NCI-H69 (cell line): ENCODE data around the gene PLXNB1.

Experiments used
- DNase-seq: peaks from one replicate; lab custom pipeline; 2025; lab: John Stamatoyannopoulos, UW

Gene PLXNB1

DNA sequence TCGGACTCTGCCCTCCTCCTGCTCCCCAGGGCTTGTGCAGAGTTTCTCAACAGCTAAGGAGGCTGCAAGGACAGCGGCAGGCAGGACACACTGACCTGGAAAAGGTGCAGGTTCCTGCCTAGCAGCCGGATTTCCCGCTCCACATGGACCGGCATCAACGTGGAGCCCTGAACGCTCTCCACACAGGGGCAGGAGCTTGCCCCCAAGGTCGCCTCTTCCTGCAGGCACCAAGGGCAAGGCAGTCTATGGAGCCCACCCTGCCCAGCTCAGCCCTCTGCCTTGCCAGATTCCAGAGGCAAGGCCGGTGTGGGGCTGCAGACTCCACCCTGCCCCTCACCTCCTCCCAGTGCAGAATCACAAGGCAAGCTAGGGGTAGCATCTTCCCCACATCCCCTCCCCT lies 10.7 kb downstream of the PLXNB1 start:
- DNase-seq = no peak

DNA sequence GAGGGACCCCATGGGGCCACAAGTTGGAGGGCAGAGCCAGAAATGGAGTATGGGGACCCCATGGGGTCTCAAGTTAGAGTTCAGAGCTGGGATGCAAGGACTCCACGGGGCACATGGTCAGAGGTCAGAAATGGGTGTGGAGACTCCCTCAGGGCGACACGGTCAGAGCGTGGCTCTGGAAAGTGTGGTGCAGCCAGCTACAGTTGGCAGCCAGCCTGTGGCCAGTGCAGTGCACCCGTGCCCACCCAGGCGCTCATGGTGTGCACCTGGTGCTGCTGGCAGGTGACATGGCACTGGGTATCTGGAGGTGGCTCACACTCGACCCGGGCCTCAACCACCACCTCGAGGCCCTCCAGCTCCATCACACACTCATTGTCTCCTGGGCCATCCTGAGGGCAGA lies 11.2 kb downstream of the PLXNB1 start:
- no peak for DNase-seq

- DNase-seq = no peak
These were observed 11.7 kb downstream of the PLXNB1 start for GRCh38 chr3:48418140-48418539.

DNA sequence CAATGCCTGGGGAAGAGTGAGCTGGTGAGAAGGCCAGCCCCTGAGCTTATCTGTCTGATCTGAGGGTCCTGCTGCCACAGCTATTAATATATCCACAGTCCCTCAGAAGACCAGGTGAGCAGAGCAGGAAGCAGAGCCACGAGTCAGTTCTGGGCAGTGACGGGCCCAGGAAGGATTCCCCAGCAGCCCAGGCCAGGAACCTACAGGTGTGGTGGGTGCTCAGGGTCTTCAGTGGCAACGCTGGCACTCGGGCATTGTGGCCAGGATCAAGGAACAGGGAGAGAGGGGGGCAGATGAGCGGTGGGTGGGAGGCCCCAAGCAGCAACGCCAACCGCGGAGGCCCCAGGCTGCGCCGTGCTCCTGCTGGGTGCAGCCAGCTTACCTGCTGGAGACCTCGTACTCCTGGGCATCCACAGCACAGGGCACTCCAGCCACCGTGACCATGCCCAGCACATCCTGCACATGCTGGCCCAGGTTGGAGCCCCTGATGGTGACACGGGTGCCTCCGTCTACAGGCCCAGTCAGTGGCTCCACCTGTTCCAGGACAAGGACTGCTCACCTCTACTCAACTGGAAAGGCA lies 12.3 kb downstream of the PLXNB1 start:
- no peak for DNase-seq

GRCh38 chr3:48416546-48416945 lies 13.3 kb downstream of the PLXNB1 start:
- no peak for DNase-seq

GRCh38 chr3:48416091-48416505 lies 13.8 kb downstream of the PLXNB1 start:
- DNase-seq = no peak

DNA sequence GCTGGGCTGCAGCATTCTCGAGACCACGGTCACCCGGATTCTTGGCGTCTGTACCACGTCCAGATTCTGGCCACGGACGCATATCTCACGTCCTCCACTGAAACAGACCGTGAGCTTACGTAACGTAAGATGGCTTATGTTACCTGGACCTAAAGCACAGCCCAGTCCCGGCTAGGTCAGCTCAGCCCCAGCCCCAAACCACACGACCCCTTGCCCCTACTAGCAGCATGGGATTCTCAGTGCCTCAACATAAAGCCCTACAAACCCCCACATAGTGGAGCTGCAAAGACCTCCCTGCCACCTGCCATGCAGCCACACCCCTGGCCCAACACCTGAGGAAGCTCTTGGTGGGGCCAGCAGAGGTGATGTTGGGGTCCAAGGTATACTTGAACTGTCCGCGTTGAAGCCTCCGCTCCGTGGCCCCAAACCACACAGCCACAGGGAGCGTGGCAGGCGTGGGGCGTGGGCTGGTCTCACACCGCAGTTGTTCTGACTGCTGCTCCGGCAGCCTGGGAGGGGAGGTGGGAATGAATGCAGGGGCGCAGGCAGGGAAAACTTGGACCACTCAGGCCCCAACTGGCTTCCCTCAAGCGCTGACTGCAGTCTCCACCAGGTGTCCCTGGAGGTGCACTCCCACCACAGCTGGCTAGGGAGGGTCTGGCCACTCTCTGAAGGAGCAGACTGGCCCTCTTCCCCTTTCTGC lies 14.5 kb downstream of the PLXNB1 start:
- DNase-seq = no peak

DNA sequence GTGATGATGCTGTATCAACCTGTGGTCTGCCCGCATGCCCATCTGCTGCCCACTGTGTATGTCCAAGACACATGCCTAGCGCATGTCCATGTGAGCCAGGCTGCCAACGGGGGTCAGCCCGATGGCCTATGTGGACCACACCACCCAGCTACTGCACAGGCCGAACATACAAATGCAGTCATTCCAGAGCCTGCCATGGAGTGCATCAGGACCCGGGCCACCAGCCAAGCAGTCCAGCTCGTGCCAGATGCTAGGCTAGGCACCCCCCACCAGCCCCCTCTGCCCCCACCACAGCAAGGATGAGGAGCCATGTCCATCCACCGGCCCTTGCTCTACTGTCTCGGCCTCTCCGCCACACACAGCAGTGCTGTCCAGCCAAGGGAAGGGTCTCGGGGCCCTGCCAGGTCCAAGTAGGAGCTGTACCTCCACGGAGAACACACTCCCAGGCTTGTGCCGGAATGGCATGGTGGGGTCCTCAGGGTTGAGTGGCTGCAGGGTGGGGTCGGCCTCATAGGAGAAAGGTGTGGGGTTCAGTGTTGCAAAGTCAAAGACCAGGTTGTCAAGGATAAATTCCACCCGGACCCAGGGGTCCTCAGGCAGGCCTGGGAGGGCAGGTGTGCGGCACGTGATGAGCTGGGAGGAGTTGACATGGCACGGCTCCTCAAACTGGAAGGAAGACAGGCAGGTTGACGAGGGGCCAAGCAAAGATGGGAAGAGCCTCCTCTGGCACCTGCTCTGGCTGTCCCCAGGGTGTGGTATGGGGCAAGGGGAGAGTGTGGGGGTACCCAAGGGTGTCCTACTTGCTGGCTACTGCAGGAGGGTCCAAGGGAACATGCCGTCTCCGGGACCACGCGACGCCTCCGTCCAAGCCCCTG lies 15.3 kb downstream of the PLXNB1 start:
- DNase-seq = no peak

GRCh38 chr3:48413611-48414010 lies 16.3 kb downstream of the PLXNB1 start:
- no peak for DNase-seq

DNA sequence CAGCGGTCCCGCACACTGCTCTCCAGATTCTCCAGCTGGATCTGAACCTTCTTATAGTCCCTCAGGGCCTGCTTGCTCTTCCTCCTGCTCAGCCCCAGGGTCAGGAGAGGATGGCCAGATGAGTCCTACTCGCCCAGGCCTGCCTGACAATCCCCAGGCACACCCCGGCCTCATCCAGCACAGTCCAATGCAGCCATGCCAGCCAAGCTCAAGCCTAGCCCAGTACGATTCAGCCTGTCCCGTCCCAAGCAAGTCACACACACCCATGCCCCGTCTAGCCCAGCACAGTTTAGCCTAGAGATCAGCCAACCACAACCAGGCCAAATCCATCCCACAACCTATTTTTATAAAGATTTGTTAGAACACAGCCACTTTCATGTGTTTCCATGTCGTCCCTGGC lies 16.8 kb downstream of the PLXNB1 start:
- DNase-seq = no peak

GRCh38 chr3:48412375-48413001 lies 17.4 kb downstream of the PLXNB1 start:
- DNase-seq = no peak

DNA sequence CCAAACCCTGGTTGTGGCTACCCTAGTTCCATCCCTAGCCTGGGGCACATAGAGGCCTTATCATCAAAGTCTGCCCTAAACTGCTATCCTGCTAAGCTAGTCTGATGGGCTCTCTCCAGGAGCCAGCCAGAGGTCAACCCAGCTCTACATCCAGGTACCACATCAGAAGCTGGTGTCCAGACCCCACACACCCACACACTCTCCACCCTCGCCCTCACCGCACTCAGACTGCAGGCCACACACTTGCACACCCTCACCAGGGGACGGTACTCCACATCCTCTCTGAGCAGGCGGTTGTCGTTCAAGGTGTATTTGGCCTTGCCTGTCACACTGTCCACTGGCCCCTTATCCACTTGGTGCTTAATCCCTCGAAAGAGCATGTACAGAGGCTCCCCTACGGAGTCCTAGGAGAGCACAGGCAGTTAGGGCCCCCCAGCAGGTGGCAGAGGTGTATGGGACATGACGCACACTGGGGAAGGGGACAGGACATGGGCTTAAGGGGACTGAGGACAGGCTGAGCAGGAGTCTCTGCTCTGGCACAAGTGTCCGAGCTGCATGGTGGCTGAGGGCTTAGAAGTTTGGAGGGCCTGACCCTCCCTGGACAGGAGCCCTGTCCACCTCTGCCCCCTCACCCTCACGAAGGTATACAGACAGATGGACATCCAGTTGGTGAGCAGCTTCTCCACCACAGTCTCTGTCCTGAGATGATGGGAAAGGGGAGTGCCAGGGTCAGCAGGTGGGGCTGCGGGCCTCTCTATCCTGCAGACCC lies 18.1 kb downstream of the PLXNB1 start:
- DNase-seq = no peak

GRCh38 chr3:48411041-48411588 lies 18.8 kb downstream of the PLXNB1 start:
- no peak for DNase-seq

GRCh38 chr3:48410205-48411040 lies 19.5 kb downstream of the PLXNB1 start:
- no peak for DNase-seq

- no peak for DNase-seq
These were observed 20.3 kb downstream of the PLXNB1 start for GRCh38 chr3:48409291-48410201.

- DNase-seq = no peak
These were observed 21.0 kb downstream of the PLXNB1 start for GRCh38 chr3:48408823-48409281.

- DNase-seq = no peak
These were observed 22.3 kb downstream of the PLXNB1 start for GRCh38 chr3:48407542-48408099.

- DNase-seq = no peak
These were observed 23.1 kb downstream of the PLXNB1 start for GRCh38 chr3:48406443-48407431.
